CD14-positive monocyte (primary cell): ENCODE data around the gene CNOT2. TPM values are rescaled to one million over a fixed set of nuclear protein-coding genes. Genes with fewer than 3 reads are reported as not detected.

Experiments
- DNase-seq, 3 donors: peaks; one replicate each; pipeline ENCODE4 v3.0.0-alpha.2; 2011 to 2022
- H2AFZ ChIP-seq: 2 replicates; pipeline ENCODE4 v1.6.0; 2012; ENCODE audit warnings: mild to moderate bottlenecking, low read depth, low read length, inconsistent platforms; ENCODE audit not compliant: insufficient read depth, poor library complexity, severe bottlenecking
- H3K27ac ChIP-seq, 2 donors: 1 replicate in 1 of 2; 2 replicates in 1 of 2; pipeline ENCODE4 v1.5.1; 2012 to 2013; ENCODE audit warnings: low read length in 2 of 2, control low read depth in 1 of 2, inconsistent platforms in 1 of 2, low read depth in 1 of 2, mild to moderate bottlenecking in 1 of 2
- H3K27me3 ChIP-seq, 2 donors: one replicate each; pipeline versions ENCODE4 v1.6.0 to v1.6.1; 2011 to 2013; ENCODE audit warnings: low read length in 2 of 2; ENCODE audit not compliant: control insufficient read depth in 2 of 2, insufficient read depth in 2 of 2
- H3K36me3 ChIP-seq, 2 donors: replicated peaks in 1 of 2; 1 replicate in 1 of 2; 2 replicates in 1 of 2; pipeline versions ENCODE4 v1.5.1 to v1.6.1; 2012 to 2013; ENCODE audit warnings: low read length in 2 of 2, control low read depth in 1 of 2, inconsistent platforms in 1 of 2, mild to moderate bottlenecking in 1 of 2; ENCODE audit not compliant: insufficient read depth in 2 of 2, control insufficient read depth in 1 of 2
- H3K4me1 ChIP-seq, 2 donors: 1 replicate in 1 of 2; 2 replicates in 1 of 2; pipeline versions ENCODE4 v1.5.1 to v1.6.1; 2012 to 2013; ENCODE audit warnings: low read length in 2 of 2, control low read depth in 1 of 2, inconsistent platforms in 1 of 2, mild to moderate bottlenecking in 1 of 2, moderate library complexity in 1 of 2; ENCODE audit not compliant: insufficient read depth in 2 of 2, control insufficient read depth in 1 of 2
- H3K4me2 ChIP-seq: replicated peaks from 2 replicates; pipeline ENCODE3; 2012; ENCODE audit warnings: low read length, moderate library complexity, mild to moderate bottlenecking; ENCODE audit not compliant: poor library complexity, severe bottlenecking; ENCODE audit errors: extremely low read depth
- H3K4me3 ChIP-seq, 3 experiments: fragments of 200-600 bp in 1 of 3; sonication (generic) in 1 of 3; replicated peaks in 1 of 3; 1 replicate in 2 of 3; 2 replicates in 1 of 3; pipeline ENCODE4 v1.5.1; 2011 to 2013; ENCODE audit warnings: low read length in 3 of 3, mild to moderate bottlenecking in 3 of 3, control low read depth in 2 of 3, low read depth in 2 of 3, inconsistent platforms in 1 of 3, moderate library complexity in 1 of 3
- H3K79me2 ChIP-seq: 2 replicates; pipeline ENCODE4 v1.6.0; 2012; ENCODE audit warnings: mild to moderate bottlenecking, control low read depth, inconsistent platforms, low read length, moderate library complexity; ENCODE audit not compliant: insufficient read depth
- H3K9ac ChIP-seq: 2 replicates; pipeline ENCODE4 v1.6.0; 2017; ENCODE audit warnings: low read length, mild to moderate bottlenecking; ENCODE audit not compliant: insufficient read depth, poor library complexity, severe bottlenecking
- H3K9me3 ChIP-seq, 2 donors: replicated peaks in 1 of 2; 1 replicate in 1 of 2; 2 replicates in 1 of 2; pipeline versions ENCODE4 v1.5.1 to v1.6.1; 2012 to 2013; ENCODE audit warnings: low read length in 2 of 2, control low read depth in 1 of 2; ENCODE audit not compliant: control insufficient read depth in 1 of 2, insufficient read depth in 1 of 2
- H4K20me1 ChIP-seq: 2 replicates; pipeline ENCODE4 v1.6.0; 2012; ENCODE audit warnings: mild to moderate bottlenecking, low read length, control low read depth, moderate library complexity; ENCODE audit not compliant: insufficient read depth
- H3K27ac Mint-ChIP-seq, 7 donors: one replicate each; pipeline ENCODE4 v1.8.0; 2020; ENCODE audit warnings: mild to moderate bottlenecking in 7 of 7, mixed read lengths in 7 of 7, moderate library complexity in 6 of 7, inconsistent platforms in 2 of 7
- H3K27me3 Mint-ChIP-seq, 3 donors: one replicate each; pipeline ENCODE4 v1.8.0; 2021 to 2022; ENCODE audit warnings: low read depth in 3 of 3, mild to moderate bottlenecking in 3 of 3, mixed read lengths in 3 of 3, moderate library complexity in 3 of 3, inconsistent platforms in 1 of 3
- H3K36me3 Mint-ChIP-seq, 2 donors: one replicate each; pipeline ENCODE4 v1.8.0; 2020; ENCODE audit warnings: mixed read lengths in 2 of 2, inconsistent platforms in 1 of 2, mild to moderate bottlenecking in 1 of 2
- H3K4me1 Mint-ChIP-seq: one replicate; pipeline ENCODE4 v1.8.0; 2020; ENCODE audit warnings: mild to moderate bottlenecking, mixed read lengths
- H3K4me3 Mint-ChIP-seq, 2 donors: one replicate each; pipeline ENCODE4 v1.8.0; 2020; ENCODE audit warnings: mild to moderate bottlenecking in 2 of 2, mixed read lengths in 2 of 2, moderate library complexity in 1 of 2
- H3K9me3 Mint-ChIP-seq, 7 donors: one replicate each; pipeline ENCODE4 v1.8.0; 2020 to 2022; ENCODE audit warnings: mixed read lengths in 7 of 7, mild to moderate bottlenecking in 6 of 7, moderate library complexity in 6 of 7, inconsistent platforms in 2 of 7
- WGBS: methylation state at CpG from one replicate; pipeline ENCODE4 v1.1.5; 2013; ENCODE audit warnings: missing lambda C conversion rate; ENCODE audit not compliant: insufficient coverage; 5-methylcytosine and 5-hydroxymethylcytosine counted together
- intact Hi-C, 2 donors: fragments of 100-400 bp; cut with micrococcal nuclease; formaldehyde crosslinking; loops; one replicate each; pipeline versions ENCODE4 v1.15.0 to v1.15.1; 2023
- polyA plus RNA-seq, 3 donors: library from polyadenylated mRNA; depleted of rRNA in 1 of 3; unstranded in 2 of 3; stranded (reverse) in 1 of 3; fragments of 300-500 nt in 2 of 3; fragments of >200 nt in 1 of 3; fragmentation: Illumina TruSeq in 2 of 3; gene quantifications; 1 replicate in 2 of 3; 2 replicates in 1 of 3; pipeline ENCODE4 v1.2.3, GENCODE V29; 2012 to 2021
- TF ChIP-seq, protein P1 (sequence below): fragments of 200-600 bp; IDR thresholded peaks from one replicate; pipeline ENCODE4 v1.8.0; 2022; ENCODE audit warnings: antibody characterized with exemption, mild to moderate bottlenecking

CNOT2 gene
- polyA plus RNA-seq, 3 donors, result 49.8 to 77.2 (median 72.7) TPM

DNA sequence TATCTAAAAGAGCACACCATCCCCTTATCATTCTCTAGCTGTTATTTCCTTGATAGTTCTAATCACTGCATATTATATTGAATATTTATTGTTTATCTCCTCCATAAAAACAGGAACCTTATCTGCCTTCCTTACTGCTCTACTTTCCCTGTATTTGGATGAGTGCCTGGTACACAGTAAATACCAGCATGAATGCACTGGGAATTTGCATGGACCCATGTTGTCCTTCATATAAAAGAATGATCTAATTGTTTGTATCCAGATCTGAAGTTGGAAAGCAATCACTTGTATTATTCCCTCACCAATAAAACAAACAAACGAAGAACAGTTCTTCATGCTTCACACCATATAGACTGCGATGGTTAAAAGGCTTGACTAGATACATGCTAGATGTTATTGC, 15.3 kb upstream of the CNOT2 start:
- peaks cover 3% of the 10 kb centered on the region in 2 donors for H3K36me3 Mint-ChIP-seq
- H3K4me3 Mint-ChIP-seq, result no peak overlapping the region
- H3K79me2 ChIP-seq, result no peaks in the 10 kb centered on the region
- H3K9me3 ChIP-seq, result no peaks in the 10 kb centered on the region
- H3K4me3 ChIP-seq, result no peak overlapping the region
- peaks cover 0 to 4% (median 0%) of the 10 kb centered on the region in 7 donors for H3K9me3 Mint-ChIP-seq
- no peak overlapping the region for H3K27ac ChIP-seq
- H3K27ac Mint-ChIP-seq, result no peak overlapping the region
- no peaks in the 10 kb centered on the region for H3K36me3 ChIP-seq
- no peaks in the 10 kb centered on the region for H3K27me3 Mint-ChIP-seq
- H3K27me3 ChIP-seq, result no peaks in the 10 kb centered on the region
- intact Hi-C loops, result no loop called here
- H4K20me1 ChIP-seq, result no peaks in the 10 kb centered on the region
- WGBS, result no CpG with 5 or more reads among the region's 2 CpGs
- TF ChIP-seq, protein P1, sequence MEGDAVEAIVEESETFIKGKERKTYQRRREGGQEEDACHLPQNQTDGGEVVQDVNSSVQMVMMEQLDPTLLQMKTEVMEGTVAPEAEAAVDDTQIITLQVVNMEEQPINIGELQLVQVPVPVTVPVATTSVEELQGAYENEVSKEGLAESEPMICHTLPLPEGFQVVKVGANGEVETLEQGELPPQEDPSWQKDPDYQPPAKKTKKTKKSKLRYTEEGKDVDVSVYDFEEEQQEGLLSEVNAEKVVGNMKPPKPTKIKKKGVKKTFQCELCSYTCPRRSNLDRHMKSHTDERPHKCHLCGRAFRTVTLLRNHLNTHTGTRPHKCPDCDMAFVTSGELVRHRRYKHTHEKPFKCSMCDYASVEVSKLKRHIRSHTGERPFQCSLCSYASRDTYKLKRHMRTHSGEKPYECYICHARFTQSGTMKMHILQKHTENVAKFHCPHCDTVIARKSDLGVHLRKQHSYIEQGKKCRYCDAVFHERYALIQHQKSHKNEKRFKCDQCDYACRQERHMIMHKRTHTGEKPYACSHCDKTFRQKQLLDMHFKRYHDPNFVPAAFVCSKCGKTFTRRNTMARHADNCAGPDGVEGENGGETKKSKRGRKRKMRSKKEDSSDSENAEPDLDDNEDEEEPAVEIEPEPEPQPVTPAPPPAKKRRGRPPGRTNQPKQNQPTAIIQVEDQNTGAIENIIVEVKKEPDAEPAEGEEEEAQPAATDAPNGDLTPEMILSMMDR, result no peak
- H3K4me2 ChIP-seq, result no peak overlapping the region
- H3K4me1 Mint-ChIP-seq, result peaks cover 6% of the 10 kb centered on the region
- no peak overlapping the region for H2AFZ ChIP-seq
- no peak for DNase-seq
- H3K4me1 ChIP-seq, result no peaks in the 10 kb centered on the region
- no peak overlapping the region for H3K9ac ChIP-seq

DNA sequence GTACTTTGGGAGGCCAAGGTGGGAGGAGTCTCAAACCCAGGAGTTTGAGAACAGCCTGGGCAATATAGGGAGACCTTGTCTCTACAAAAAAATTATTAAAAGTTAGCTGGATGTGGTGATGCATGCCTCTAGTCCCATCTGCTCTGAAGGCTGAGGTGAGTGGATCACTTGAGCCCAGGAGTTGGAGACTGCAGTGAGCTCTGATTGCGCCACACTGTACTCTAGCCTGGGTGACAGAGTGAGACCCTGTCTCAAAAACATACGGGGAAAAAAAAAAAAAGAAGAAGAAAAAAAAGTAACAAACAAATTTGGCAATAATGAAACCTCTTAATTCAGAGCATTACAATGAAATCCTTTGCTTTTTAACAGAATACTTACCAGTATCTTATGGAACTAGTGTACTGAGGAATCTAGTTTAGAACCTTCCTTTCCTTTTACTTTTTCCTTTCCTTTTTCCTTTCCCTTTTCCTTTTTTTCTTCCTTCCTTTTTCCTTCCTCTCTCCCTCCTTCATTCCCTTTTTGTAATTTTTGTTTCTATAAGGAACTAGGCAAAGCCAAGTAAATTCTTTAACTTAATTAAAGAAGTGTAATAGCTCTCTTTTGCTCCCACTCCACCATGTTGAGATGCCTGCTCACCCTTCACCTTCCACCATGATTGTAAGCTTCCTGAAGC, 12.2 kb upstream of the CNOT2 start:
- no CpG with 5 or more reads among the region's 2 CpGs for WGBS

More for the DNA sequence above, 12.2 kb upstream of the CNOT2 start:
- no peaks in the 10 kb centered on the region for H3K4me1 Mint-ChIP-seq
- no peak for DNase-seq
- no peak overlapping the region for H3K4me3 Mint-ChIP-seq
- no peaks in the 10 kb centered on the region for H3K79me2 ChIP-seq
- no peaks in the 10 kb centered on the region for H3K9me3 ChIP-seq
- no peak overlapping the region for H3K4me3 ChIP-seq
- no peak overlapping the region for H3K9ac ChIP-seq
- peak overlapping the region in 1 of 7 donors; percentile 20 for H3K27ac Mint-ChIP-seq
- H3K4me1 ChIP-seq, result no peaks in the 10 kb centered on the region
- no peaks in the 10 kb centered on the region for H3K27me3 Mint-ChIP-seq
- TF ChIP-seq, protein P1, result no peak
- intact Hi-C loops, result no loop called here
- H3K4me2 ChIP-seq, result no peak overlapping the region
- H3K27ac ChIP-seq, result no peak overlapping the region
- no peak overlapping the region for H2AFZ ChIP-seq
- H3K27me3 ChIP-seq, result no peaks in the 10 kb centered on the region
- no peaks in the 10 kb centered on the region for H4K20me1 ChIP-seq
- no peaks in the 10 kb centered on the region for H3K36me3 Mint-ChIP-seq
- peaks cover 0 to 8% (median 6%) of the 10 kb centered on the region in 7 donors for H3K9me3 Mint-ChIP-seq
- no peaks in the 10 kb centered on the region for H3K36me3 ChIP-seq
